Smooth muscle cell (in vitro differentiated cells): ENCODE results near the gene PLCL1. TPM values are rescaled to one million over a fixed set of nuclear protein-coding genes. Genes with fewer than 3 reads are reported as not detected.

Source experiments
- DNase-seq: peaks from one replicate; lab custom pipeline; 2025; ENCODE audit not compliant: unreplicated experiment; lab: John Stamatoyannopoulos, UW
- H2AFZ ChIP-seq: fragments of 200-600 bp; sonication (generic); 2 replicates; pipeline ENCODE4 v1.6.0; 2016; ENCODE audit warnings: antibody characterized with exemption, low read depth, mild to moderate bottlenecking
- H3F3A ChIP-seq: fragments of 200-600 bp; sonication (generic); 2 replicates; pipeline ENCODE4 v1.6.0; 2017; ENCODE audit warnings: antibody characterized with exemption, low read depth
- H3K27ac ChIP-seq: fragments of 200-600 bp; sonication (generic); 2 replicates; pipeline ENCODE4 v1.5.1; 2016; ENCODE audit warnings: low read depth, mild to moderate bottlenecking
- H3K27me3 ChIP-seq: fragments of 200-600 bp; sonication (generic); 2 replicates; pipeline ENCODE4 v1.6.1; 2016; ENCODE audit warnings: low read depth, mild to moderate bottlenecking
- H3K36me3 ChIP-seq: fragments of 200-600 bp; sonication (generic); 2 replicates; pipeline ENCODE4 v1.5.1; 2016; ENCODE audit warnings: low read depth
- H3K4me1 ChIP-seq: fragments of 200-600 bp; sonication (generic); 2 replicates; pipeline ENCODE4 v1.5.1; 2016; ENCODE audit warnings: low read depth
- H3K4me2 ChIP-seq: fragments of 200-600 bp; sonication (generic); 2 replicates; pipeline ENCODE4 v1.6.0; 2016; ENCODE audit warnings: mild to moderate bottlenecking
- H3K4me3 ChIP-seq: fragments of 200-600 bp; sonication (generic); 2 replicates; pipeline ENCODE4 v1.5.1; 2016; ENCODE audit warnings: mild to moderate bottlenecking
- H3K79me2 ChIP-seq: fragments of 200-600 bp; sonication (generic); 2 replicates; pipeline ENCODE4 v1.6.0; 2016; ENCODE audit warnings: low read depth, mild to moderate bottlenecking
- H3K9ac ChIP-seq: fragments of 200-600 bp; sonication (generic); 2 replicates; pipeline ENCODE4 v1.6.0; 2016; ENCODE audit warnings: low read depth
- H3K9me3 ChIP-seq: fragments of 200-600 bp; sonication (generic); replicated peaks from 2 replicates; pipeline ENCODE4 v1.5.1; 2016; ENCODE audit warnings: low read depth
- H4K20me1 ChIP-seq: fragments of 200-600 bp; sonication (generic); 2 replicates; pipeline ENCODE4 v1.6.0; 2016; ENCODE audit warnings: low read depth
- CTCF ChIP-seq: fragments of 200-600 bp; sonication (generic); IDR thresholded peaks from 2 replicates; pipeline ENCODE4 v1.5.1; 2017; ENCODE audit warnings: borderline replicate concordance, mild to moderate bottlenecking, antibody characterized with exemption; ENCODE audit not compliant: insufficient read depth, poor library complexity, severe bottlenecking
- WGBS: methylation state at CpG from one replicate; pipeline ENCODE4 v1.1.7; 2016; ENCODE audit warnings: low lambda C conversion rate; 5-methylcytosine and 5-hydroxymethylcytosine counted together
- polyA plus RNA-seq: library from polyadenylated mRNA; unstranded; fragments of >200 nt; fragmentation: Nextera tagmentation; extraction: Ambion mirVana; gene quantifications from 2 replicates; pipeline ENCODE4 v1.2.1, GENCODE V29; 2016
- total RNA-seq: library from RNA; depleted of rRNA; stranded (reverse); fragments of >200 nt; gene quantifications from 2 replicates; pipeline ENCODE4 v1.2.3, GENCODE V29; 2014

Gene PLCL1
- total and polyA plus RNA-seq, 2 experiments from 2014 or later: 0.87 to 1.3 TPM

- Histone ChIP-seq H3F3A (peaks cover 18% of the 10 kb centered on the region), H3K4me3 (no peak overlapping the region), H3K4me2 (no peak overlapping the region), H3K27ac (no peak overlapping the region), H3K4me1 (peaks cover 23% of the 10 kb centered on the region), H4K20me1 (no peaks in the 10 kb centered on the region), H2AFZ (no peak overlapping the region), H3K27me3 (no peaks in the 10 kb centered on the region), H3K36me3 (no peaks in the 10 kb centered on the region), H3K79me2 (no peaks in the 10 kb centered on the region), H3K9me3 (no peaks in the 10 kb centered on the region), H3K9ac (no peak overlapping the region)
- no peak for TF ChIP-seq CTCF
- 97% methylated on average over 1 of the region's 1 CpG for WGBS
- DNase-seq: no peak
Observed at GRCh38 chr2:197876524-197876923, 72.1 kb downstream of the PLCL1 start.

- no peak for TF ChIP-seq CTCF
- Histone ChIP-seq H3K9ac (no peak overlapping the region), H3K27ac (no peak overlapping the region), H2AFZ (no peak overlapping the region), H3K27me3 (no peaks in the 10 kb centered on the region), H3K36me3 (no peaks in the 10 kb centered on the region), H3K9me3 (no peaks in the 10 kb centered on the region), H3K79me2 (no peaks in the 10 kb centered on the region), H3K4me1 (peaks cover 18% of the 10 kb centered on the region), H4K20me1 (no peaks in the 10 kb centered on the region), H3F3A (peaks cover 18% of the 10 kb centered on the region), H3K4me2 (no peak overlapping the region), H3K4me3 (no peak overlapping the region)
- no peak for DNase-seq
- WGBS: 85% methylated on average over 1 of the region's 1 CpG
Observed at GRCh38 chr2:197877038-197877437, 72.6 kb downstream of the PLCL1 start.

- Histone ChIP-seq H2AFZ (no peak overlapping the region), H3K4me1 (peaks cover 6% of the 10 kb centered on the region), H3K79me2 (no peaks in the 10 kb centered on the region), H3K4me3 (no peak overlapping the region), H3K9ac (no peak overlapping the region), H3K4me2 (no peak overlapping the region), H3K9me3 (no peaks in the 10 kb centered on the region), H3K36me3 (no peaks in the 10 kb centered on the region), H3K27me3 (no peaks in the 10 kb centered on the region), H3K27ac (no peak overlapping the region), H4K20me1 (no peaks in the 10 kb centered on the region), H3F3A (peaks cover 15% of the 10 kb centered on the region)
- DNase-seq: no peak
- no peak for TF ChIP-seq CTCF
- 79% methylated on average over 1 of the region's 1 CpG for WGBS
Observed at GRCh38 chr2:197878792-197879191, 74.4 kb downstream of the PLCL1 start.

GRCh38 chr2:197879812-197880408 lies 75.5 kb downstream of the PLCL1 start:
- H3K9ac ChIP-seq: no peak overlapping the region
- H3K27ac ChIP-seq: no peak overlapping the region
- no peaks in the 10 kb centered on the region for H3K79me2 ChIP-seq
- no peak overlapping the region for H3K4me3 ChIP-seq
- DNase-seq: no peak
- H3K4me2 ChIP-seq: no peak overlapping the region
- TF ChIP-seq CTCF: no peak
- no peaks in the 10 kb centered on the region for H4K20me1 ChIP-seq
- H3K9me3 ChIP-seq: no peaks in the 10 kb centered on the region
- H3K36me3 ChIP-seq: no peaks in the 10 kb centered on the region
- no peak overlapping the region for H2AFZ ChIP-seq
- H3K4me1 ChIP-seq: peaks cover 6% of the 10 kb centered on the region
- no peaks in the 10 kb centered on the region for H3K27me3 ChIP-seq
- WGBS: 95% methylated on average over 3 of the region's 3 CpGs
- peaks cover 15% of the 10 kb centered on the region for H3F3A ChIP-seq
